Suprapubic skin (tissue), 4 donors: ENCODE data around the gene IFT57. TPM values are rescaled to one million over a fixed set of nuclear protein-coding genes. Genes with fewer than 3 reads are reported as not detected.

ENCODE experiments used
- DNase-seq, 2 donors: peaks; one replicate each; pipeline ENCODE4 v3.0.0-alpha.2; 2019; ENCODE audit warnings: low spot score in 2 of 2
- H3K27ac ChIP-seq: fragments of 200-600 bp; sonication (generic); one replicate; pipeline ENCODE4 v1.5.1; 2019
- H3K27me3 ChIP-seq: fragments of 200-600 bp; sonication (generic); one replicate; pipeline ENCODE4 v1.5.1; 2019
- H3K36me3 ChIP-seq: fragments of 200-600 bp; sonication (generic); one replicate; pipeline ENCODE4 v1.5.1; 2019
- H3K4me1 ChIP-seq: fragments of 200-600 bp; sonication (generic); one replicate; pipeline ENCODE4 v1.5.1; 2019
- H3K4me3 ChIP-seq: fragments of 200-600 bp; sonication (generic); one replicate; pipeline ENCODE4 v1.5.1; 2019; ENCODE audit warnings: mild to moderate bottlenecking
- H3K9me3 ChIP-seq: fragments of 200-600 bp; sonication (generic); one replicate; pipeline ENCODE4 v1.5.1; 2019
- CTCF ChIP-seq, 2 donors: fragments of 200-600 bp in 1 of 2; fragments of 450-650 bp in 1 of 2; sonication (generic) in 1 of 2; IDR thresholded peaks; one replicate each; pipeline ENCODE4 v1.5.1; 2016 to 2019; ENCODE audit warnings: antibody characterized with exemption in 2 of 2, mild to moderate bottlenecking in 1 of 2, moderate library complexity in 1 of 2
- EP300 ChIP-seq: sonication (generic); formaldehyde crosslinking; IDR thresholded peaks from one replicate; pipeline ENCODE4 v1.6.1; 2017; ENCODE audit warnings: antibody characterized with exemption
- POLR2A ChIP-seq, 2 donors: fragments of 450-650 bp; IDR thresholded peaks; one replicate each; pipeline ENCODE4 v1.6.1; 2017; ENCODE audit warnings: antibody characterized with exemption in 2 of 2, mild to moderate bottlenecking in 2 of 2, moderate library complexity in 2 of 2
- POLR2AphosphoS5 ChIP-seq, 3 donors: sonication (generic); formaldehyde crosslinking; IDR thresholded peaks; one replicate each; pipeline ENCODE4 v1.6.1; 2017; ENCODE audit warnings: antibody characterized with exemption in 3 of 3
- WGBS: methylation state at CpG from one replicate; pipeline ENCODE4 v1.1.5; 2018; 5-methylcytosine and 5-hydroxymethylcytosine counted together
- total RNA-seq, 4 donors: library from RNA; depleted of rRNA; stranded (reverse); fragments of >200 nt; gene quantifications; one replicate each; pipeline ENCODE4 v1.1.0, GENCODE V29; 2016

The IFT57 gene
- total RNA-seq, 4 donors from 2014 or later, result 21.8 to 62.3 (median 36.5) TPM

- WGBS, result 94% methylated on average over 2 of the region's 2 CpGs
- DNase-seq, result no peak
- Histone ChIP-seq H3K4me3 (no peak overlapping the region), H3K36me3 (peaks cover 3% of the 10 kb centered on the region), H3K27me3 (no peaks in the 10 kb centered on the region), H3K4me1 (no peaks in the 10 kb centered on the region), H3K9me3 (no peaks in the 10 kb centered on the region), H3K27ac (no peak overlapping the region)
- TF ChIP-seq EP300, result no peak
- TF ChIP-seq CTCF (IDR thresholded peaks at IDR 0.05), result no peak
- TF ChIP-seq POLR2AphosphoS5 (IDR thresholded peaks at IDR 0.05), result no peak
- no peak for TF ChIP-seq POLR2A (IDR thresholded peaks at IDR 0.05)
These were observed 51.1 kb downstream of the IFT57 start for GRCh38 chr3:108171106-108171505.

- DNase-seq, result no peak
These were observed 57.8 kb downstream of the IFT57 start for GRCh38 chr3:108164391-108164790.

GRCh38 chr3:108159865-108160264 lies 62.4 kb downstream of the IFT57 start:
- H3K4me3 ChIP-seq, result no peak overlapping the region
- H3K27me3 ChIP-seq, result no peaks in the 10 kb centered on the region
- 51% methylated on average over 1 of the region's 1 CpG for WGBS
- no peak overlapping the region for H3K27ac ChIP-seq
- H3K4me1 ChIP-seq, result no peaks in the 10 kb centered on the region
- no peaks in the 10 kb centered on the region for H3K36me3 ChIP-seq
- no peak for DNase-seq
- no peaks in the 10 kb centered on the region for H3K9me3 ChIP-seq
- TF ChIP-seq POLR2A (IDR thresholded peaks at IDR 0.05), result no peak
- TF ChIP-seq EP300, result no peak
- no peak for TF ChIP-seq CTCF (IDR thresholded peaks at IDR 0.05)
- TF ChIP-seq POLR2AphosphoS5 (IDR thresholded peaks at IDR 0.05), result no peak

More at GRCh38 chr3:108164391-108164790, 57.8 kb downstream of the IFT57 start:
- no peak overlapping the region for H3K27ac ChIP-seq
- H3K36me3 ChIP-seq, result peaks cover 6% of the 10 kb centered on the region
- no peak for TF ChIP-seq CTCF (IDR thresholded peaks at IDR 0.05)
- TF ChIP-seq POLR2A (IDR thresholded peaks at IDR 0.05), result no peak
- TF ChIP-seq POLR2AphosphoS5 (IDR thresholded peaks at IDR 0.05), result no peak
- TF ChIP-seq EP300, result no peak
- no peaks in the 10 kb centered on the region for H3K9me3 ChIP-seq
- H3K4me3 ChIP-seq, result no peak overlapping the region
- H3K4me1 ChIP-seq, result no peaks in the 10 kb centered on the region
- H3K27me3 ChIP-seq, result no peaks in the 10 kb centered on the region

GRCh38 chr3:108159105-108159504 lies 63.1 kb downstream of the IFT57 start:
- 89% methylated on average over 7 of the region's 7 CpGs for WGBS
- Histone ChIP-seq H3K36me3 (no peaks in the 10 kb centered on the region), H3K4me1 (no peaks in the 10 kb centered on the region), H3K9me3 (no peaks in the 10 kb centered on the region), H3K4me3 (no peak overlapping the region), H3K27ac (no peak overlapping the region), H3K27me3 (no peaks in the 10 kb centered on the region)
- TF ChIP-seq POLR2AphosphoS5 (IDR thresholded peaks at IDR 0.05) (no peak), POLR2A (IDR thresholded peaks at IDR 0.05) (no peak), EP300 (no peak), CTCF (IDR thresholded peaks at IDR 0.05) (no peak)
- DNase-seq, result no peak

- WGBS, result 86% methylated on average over 1 of the region's 1 CpG
- TF ChIP-seq CTCF (IDR thresholded peaks at IDR 0.05), result no peak
- TF ChIP-seq POLR2AphosphoS5 (IDR thresholded peaks at IDR 0.05), result no peak
- no peak for TF ChIP-seq EP300
- no peak for TF ChIP-seq POLR2A (IDR thresholded peaks at IDR 0.05)
These were observed 64.0 kb downstream of the IFT57 start for GRCh38 chr3:108158251-108158650.

More at GRCh38 chr3:108158251-108158650, 64.0 kb downstream of the IFT57 start:
- no peaks in the 10 kb centered on the region for H3K27me3 ChIP-seq
- no peaks in the 10 kb centered on the region for H3K9me3 ChIP-seq
- H3K36me3 ChIP-seq, result no peaks in the 10 kb centered on the region
- no peak overlapping the region for H3K27ac ChIP-seq
- no peak overlapping the region for H3K4me3 ChIP-seq
- H3K4me1 ChIP-seq, result no peaks in the 10 kb centered on the region
- no peak for DNase-seq
